ENCODE data around the gene TTLL12.

Gene TTLL12

DNA sequence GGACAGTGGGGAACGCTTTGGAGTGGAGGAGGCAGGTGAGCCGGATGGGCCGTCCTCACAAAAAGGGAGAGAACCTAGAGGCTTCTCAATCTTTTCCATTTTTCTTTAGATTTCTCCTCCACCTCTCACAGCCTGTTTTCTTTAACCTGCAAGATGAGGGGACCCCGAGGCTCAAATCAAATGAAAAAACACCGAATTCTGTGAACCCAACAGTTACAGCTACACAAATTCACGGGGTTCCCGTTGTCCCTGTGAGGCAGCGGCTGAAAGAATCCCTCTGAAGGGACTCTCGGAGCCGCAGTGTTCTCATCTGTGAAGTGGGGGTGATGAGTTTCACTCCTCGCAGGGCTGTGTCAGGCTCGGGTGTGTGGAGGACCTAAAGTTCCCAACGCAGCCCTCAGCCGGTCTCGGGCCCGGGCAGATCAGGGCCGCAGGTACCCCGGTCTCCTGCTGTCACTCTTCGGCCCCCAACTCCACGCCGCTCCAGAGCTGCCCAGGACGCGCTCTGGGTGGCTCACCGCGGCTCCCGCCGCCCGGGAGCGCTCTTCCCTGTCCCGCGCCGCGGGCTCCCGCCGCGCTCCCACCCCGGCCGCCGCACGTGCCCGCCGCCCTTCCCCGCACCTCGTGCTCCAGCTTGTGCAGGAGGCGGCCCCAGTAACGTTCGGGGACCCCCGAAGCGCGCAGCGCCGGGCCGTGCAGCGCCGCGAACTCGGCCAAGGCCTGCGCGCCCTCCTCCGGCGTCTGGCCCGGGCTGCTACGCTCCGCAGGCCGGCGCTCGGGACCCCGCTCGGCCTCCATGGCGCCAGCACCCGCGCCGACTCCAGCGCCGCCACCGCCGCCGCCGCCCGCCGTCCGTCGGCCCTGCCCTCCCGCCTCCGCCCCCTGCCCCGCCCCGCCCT is at the start of gene TTLL12:
Gene TTLL12, minus strand, starts transcription at position 863 of the 899 bp plus-strand sequence. Its CDS starts 65 bp downstream, at position 798.
- peaks cover 6% of the 10 kb centered on the region for H3K4me1 ChIP-seq (ENCODE audit: insufficient read depth, low read length)
- peak within 1 kb of the TSS; percentile 94 for H3K9ac ChIP-seq (ENCODE audit: low read depth, low read length)
- H3K27ac ChIP-seq (ENCODE audit: low read length): no peak within 1 kb of the TSS
- H3K9me3 ChIP-seq (ENCODE audit: insufficient read depth, low read depth, low read length): no peaks in the 10 kb centered on the region
- H3K36me3 ChIP-seq (ENCODE audit: insufficient read depth, low read depth, low read length): peaks cover 24% of the 10 kb centered on the region; the same call in 1 of the 2 replicates
- no peaks in the 10 kb centered on the region for H3K27me3 ChIP-seq (ENCODE audit: insufficient read depth, low read length)
- peak within 1 kb of the TSS; percentile 97 for H3K4me3 ChIP-seq (ENCODE audit: low read length)

GRCh38 chr22:43235445-43236409 is 48.8 kb upstream of the TTLL12 start:
- H3K9ac ChIP-seq (ENCODE audit: low read depth, low read length): no peak overlapping the region
- H3K4me1 ChIP-seq (ENCODE audit: insufficient read depth, low read length): no peaks in the 10 kb centered on the region
- H3K4me3 ChIP-seq (ENCODE audit: low read length): no peak overlapping the region
- H3K36me3 ChIP-seq (ENCODE audit: insufficient read depth, low read depth, low read length): no peaks in the 10 kb centered on the region
- no peak overlapping the region for H3K27ac ChIP-seq (ENCODE audit: low read length)
- no peaks in the 10 kb centered on the region for H3K9me3 ChIP-seq (ENCODE audit: insufficient read depth, low read depth, low read length)
- H3K27me3 ChIP-seq (ENCODE audit: insufficient read depth, low read length): no peaks in the 10 kb centered on the region

- Histone ChIP-seq H3K36me3 (ENCODE audit: insufficient read depth, low read depth, low read length) (no peaks in the 10 kb centered on the region), H3K27ac (ENCODE audit: low read length) (no peak overlapping the region), H3K4me1 (ENCODE audit: insufficient read depth, low read length) (no peaks in the 10 kb centered on the region), H3K4me3 (ENCODE audit: low read length) (no peak overlapping the region), H3K9ac (ENCODE audit: low read depth, low read length) (no peak overlapping the region), H3K27me3 (ENCODE audit: insufficient read depth, low read length) (no peaks in the 10 kb centered on the region), H3K9me3 (ENCODE audit: insufficient read depth, low read depth, low read length) (no peaks in the 10 kb centered on the region)
Measured at GRCh38 chr22:43234264-43234988, 47.5 kb upstream of the TTLL12 start.

DNA sequence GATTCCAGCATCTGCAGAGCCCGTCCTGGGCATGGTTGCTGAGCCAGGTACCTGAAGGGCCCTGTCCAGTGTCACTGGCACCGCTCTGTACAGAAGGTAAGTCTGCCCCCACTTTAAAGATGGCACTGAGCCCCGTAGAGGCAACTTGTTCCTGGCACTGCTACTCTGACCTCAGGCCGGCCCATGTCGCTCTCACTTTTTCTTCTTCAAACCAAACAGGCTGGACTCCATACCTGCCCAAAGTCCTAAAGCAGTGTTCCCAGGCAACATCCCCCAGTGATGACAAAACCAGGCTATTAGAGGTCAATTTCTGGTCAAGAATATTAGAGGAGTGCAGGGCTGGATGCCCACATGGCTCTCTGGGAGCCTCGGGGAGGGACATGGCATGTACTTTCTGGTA is 46.6 kb upstream of the TTLL12 start:
- no peaks in the 10 kb centered on the region for H3K36me3 ChIP-seq (ENCODE audit: insufficient read depth, low read depth, low read length)
- no peaks in the 10 kb centered on the region for H3K27me3 ChIP-seq (ENCODE audit: insufficient read depth, low read length)
- H3K9ac ChIP-seq (ENCODE audit: low read depth, low read length): no peak overlapping the region
- no peak overlapping the region for H3K27ac ChIP-seq (ENCODE audit: low read length)
- H3K4me1 ChIP-seq (ENCODE audit: insufficient read depth, low read length): no peaks in the 10 kb centered on the region
- no peaks in the 10 kb centered on the region for H3K9me3 ChIP-seq (ENCODE audit: insufficient read depth, low read depth, low read length)
- no peak overlapping the region for H3K4me3 ChIP-seq (ENCODE audit: low read length)

GRCh38 chr22:43232445-43232844 is 45.5 kb upstream of the TTLL12 start:
- H3K4me1 ChIP-seq (ENCODE audit: insufficient read depth, low read length): no peaks in the 10 kb centered on the region

GRCh38 chr22:43231724-43232034 is 44.7 kb upstream of the TTLL12 start:
- H3K9me3 ChIP-seq (ENCODE audit: insufficient read depth, low read depth, low read length): no peaks in the 10 kb centered on the region
- H3K27ac ChIP-seq (ENCODE audit: low read length): no peak overlapping the region
- H3K9ac ChIP-seq (ENCODE audit: low read depth, low read length): no peak overlapping the region
- no peaks in the 10 kb centered on the region for H3K27me3 ChIP-seq (ENCODE audit: insufficient read depth, low read length)
- H3K4me1 ChIP-seq (ENCODE audit: insufficient read depth, low read length): 0 out of 2 replicates have a peak, but pooled peaks cover 4% of the 10 kb centered on the region
- no peaks in the 10 kb centered on the region for H3K36me3 ChIP-seq (ENCODE audit: insufficient read depth, low read depth, low read length)
- no peak overlapping the region; the same call in 1 of the 2 replicates for H3K4me3 ChIP-seq (ENCODE audit: low read length)

More at GRCh38 chr22:43232445-43232844, 45.5 kb upstream of the TTLL12 start:
- no peaks in the 10 kb centered on the region for H3K27me3 ChIP-seq (ENCODE audit: insufficient read depth, low read length)
- no peaks in the 10 kb centered on the region for H3K9me3 ChIP-seq (ENCODE audit: insufficient read depth, low read depth, low read length)
- no peak overlapping the region for H3K4me3 ChIP-seq (ENCODE audit: low read length)
- H3K27ac ChIP-seq (ENCODE audit: low read length): no peak overlapping the region
- H3K36me3 ChIP-seq (ENCODE audit: insufficient read depth, low read depth, low read length): no peaks in the 10 kb centered on the region
- H3K9ac ChIP-seq (ENCODE audit: low read depth, low read length): no peak overlapping the region

GRCh38 chr22:43230971-43231723 is 44.2 kb upstream of the TTLL12 start:
- Histone ChIP-seq H3K9me3 (ENCODE audit: insufficient read depth, low read depth, low read length) (no peaks in the 10 kb centered on the region), H3K27ac (ENCODE audit: low read length) (no peak overlapping the region), H3K36me3 (ENCODE audit: insufficient read depth, low read depth, low read length) (no peaks in the 10 kb centered on the region), H3K9ac (ENCODE audit: low read depth, low read length) (peak overlapping the region; percentile 43; the same call in 1 of the 2 replicates), H3K4me1 (ENCODE audit: insufficient read depth, low read length) (0 out of 2 replicates have a peak, but pooled peaks cover 4% of the 10 kb centered on the region), H3K4me3 (ENCODE audit: low read length) (peak overlapping the region; percentile 61; the same call in 1 of the 2 replicates), H3K27me3 (ENCODE audit: insufficient read depth, low read length) (no peaks in the 10 kb centered on the region)

- Histone ChIP-seq H3K27me3 (ENCODE audit: insufficient read depth, low read length) (peaks cover 5% of the 10 kb centered on the region), H3K27ac (ENCODE audit: low read length) (no peak overlapping the region), H3K4me1 (ENCODE audit: insufficient read depth, low read length) (0 out of 2 replicates have a peak, but pooled peaks cover 8% of the 10 kb centered on the region), H3K9ac (ENCODE audit: low read depth, low read length) (no peak overlapping the region), H3K9me3 (ENCODE audit: insufficient read depth, low read depth, low read length) (no peaks in the 10 kb centered on the region), H3K36me3 (ENCODE audit: insufficient read depth, low read depth, low read length) (no peaks in the 10 kb centered on the region), H3K4me3 (ENCODE audit: low read length) (no peak overlapping the region; the same call in 1 of the 2 replicates)
Measured at GRCh38 chr22:43230571-43230970, 43.6 kb upstream of the TTLL12 start.

- no peak overlapping the region for H3K27ac ChIP-seq (ENCODE audit: low read length)
- H3K9me3 ChIP-seq (ENCODE audit: insufficient read depth, low read depth, low read length): no peaks in the 10 kb centered on the region
- H3K36me3 ChIP-seq (ENCODE audit: insufficient read depth, low read depth, low read length): no peaks in the 10 kb centered on the region
- 0 out of 2 replicates have a peak, but pooled peaks cover 8% of the 10 kb centered on the region for H3K4me1 ChIP-seq (ENCODE audit: insufficient read depth, low read length)
- peaks cover 17% of the 10 kb centered on the region for H3K27me3 ChIP-seq (ENCODE audit: insufficient read depth, low read length)
- H3K4me3 ChIP-seq (ENCODE audit: low read length): no peak overlapping the region
- H3K9ac ChIP-seq (ENCODE audit: low read depth, low read length): no peak overlapping the region
Measured at GRCh38 chr22:43228863-43229262, 41.9 kb upstream of the TTLL12 start.

DNA sequence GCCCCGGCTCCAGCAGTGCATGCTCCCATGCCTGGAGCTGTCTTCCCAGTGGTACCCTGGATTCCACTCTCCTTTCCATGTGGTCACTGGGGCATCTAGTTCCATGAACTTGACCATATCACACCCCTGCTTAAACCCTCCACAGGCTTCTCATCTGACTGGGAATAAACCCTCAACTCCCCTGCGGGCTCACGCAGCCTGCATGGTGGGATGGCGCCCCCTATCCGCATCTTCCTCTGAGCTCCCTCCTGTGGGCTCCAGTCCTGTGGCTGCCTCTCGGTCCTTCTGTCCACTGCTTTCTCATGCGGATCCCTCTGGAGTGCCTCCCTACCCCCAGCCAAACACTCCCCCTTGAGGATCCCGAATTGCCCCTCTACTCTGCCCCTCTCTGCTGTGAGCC is 41.4 kb upstream of the TTLL12 start:
- H3K4me1 ChIP-seq (ENCODE audit: insufficient read depth, low read length): 0 out of 2 replicates have a peak, but pooled peaks cover 8% of the 10 kb centered on the region
- no peaks in the 10 kb centered on the region for H3K9me3 ChIP-seq (ENCODE audit: insufficient read depth, low read depth, low read length)
- H3K9ac ChIP-seq (ENCODE audit: low read depth, low read length): no peak overlapping the region
- no peak overlapping the region for H3K4me3 ChIP-seq (ENCODE audit: low read length)
- H3K27me3 ChIP-seq (ENCODE audit: insufficient read depth, low read length): peaks cover 17% of the 10 kb centered on the region
- H3K27ac ChIP-seq (ENCODE audit: low read length): no peak overlapping the region
- H3K36me3 ChIP-seq (ENCODE audit: insufficient read depth, low read depth, low read length): no peaks in the 10 kb centered on the region

All from iPS-20b (cell line).